BJ (cell line): ENCODE measurements around the gene RCOR1. TPM values are rescaled to one million over a fixed set of nuclear protein-coding genes. Genes with fewer than 3 reads are reported as not detected.

Experiments used
- CTCF ChIA-PET: fragments of 350-600 bp; formaldehyde crosslinking; extraction: SDS; loops from one replicate; lab custom pipeline; 2021; ENCODE audit warnings: antibody characterized with exemption, inconsistent platforms; lab: Yijun Ruan, JAX
- POLR2A ChIA-PET: fragments of 300-600 bp; sonication (Branson Sonifier 250); formaldehyde crosslinking; extraction: SDS; loops from one replicate; lab custom pipeline; 2021; ENCODE audit warnings: antibody characterized with exemption; lab: Charles Lee
- DNase-seq: peaks from one replicate; pipeline ENCODE4 v3.0.0-alpha.2; 2011; ENCODE audit warnings: low read depth
- H3K27me3 ChIP-seq: 2 replicates; pipeline ENCODE4 v1.6.0; 2011; ENCODE audit warnings: low read length; ENCODE audit not compliant: control insufficient read depth, insufficient read depth
- H3K36me3 ChIP-seq: 2 replicates; pipeline ENCODE4 v1.5.1; 2011; ENCODE audit warnings: low read length; ENCODE audit not compliant: control insufficient read depth, insufficient read depth
- H3K4me3 ChIP-seq: 2 replicates; pipeline ENCODE4 v1.5.1; 2011; ENCODE audit warnings: low read depth, mild to moderate bottlenecking, control low read depth, low read length
- polyA plus RNA-seq: library from polyadenylated mRNA; depleted of rRNA; stranded (reverse); fragments of >200 nt; gene quantifications from 2 replicates; pipeline ENCODE4 v1.2.3, GENCODE V29; 2011
- TF ChIP-seq, protein P1 (sequence below): IDR thresholded peaks from 2 replicates; pipeline ENCODE4 v1.5.1; 2011; ENCODE audit warnings: low read depth, mild to moderate bottlenecking, control low read depth, inconsistent platforms, low read length, moderate library complexity; ENCODE audit not compliant: insufficient read depth

RCOR1 gene
- polyA plus RNA-seq, 1 experiment = 7.9 TPM

DNA sequence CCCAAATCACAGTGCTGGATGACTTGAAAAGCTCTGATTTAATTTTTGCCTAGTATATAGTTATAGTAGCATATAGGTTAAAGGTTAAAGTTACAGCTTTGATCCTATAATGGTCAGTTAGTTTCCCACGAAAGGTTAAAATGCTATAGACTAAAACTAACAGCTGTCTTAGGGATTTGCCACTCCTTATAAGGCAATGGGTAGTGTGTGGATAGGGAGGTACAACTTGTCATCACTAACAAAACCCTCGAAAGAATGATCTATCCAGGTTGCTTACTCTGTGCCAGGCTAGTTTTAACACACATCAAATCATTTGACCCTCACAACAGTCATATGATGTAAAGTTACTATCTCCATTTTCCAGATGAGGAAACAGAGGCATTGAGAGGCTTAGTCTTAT, 11.7 kb downstream of the RCOR1 start:
- no peaks in the 10 kb centered on the region for H3K27me3 ChIP-seq
- no peaks in the 10 kb centered on the region for H3K36me3 ChIP-seq
- no peak for DNase-seq
- TF ChIP-seq, protein P1, sequence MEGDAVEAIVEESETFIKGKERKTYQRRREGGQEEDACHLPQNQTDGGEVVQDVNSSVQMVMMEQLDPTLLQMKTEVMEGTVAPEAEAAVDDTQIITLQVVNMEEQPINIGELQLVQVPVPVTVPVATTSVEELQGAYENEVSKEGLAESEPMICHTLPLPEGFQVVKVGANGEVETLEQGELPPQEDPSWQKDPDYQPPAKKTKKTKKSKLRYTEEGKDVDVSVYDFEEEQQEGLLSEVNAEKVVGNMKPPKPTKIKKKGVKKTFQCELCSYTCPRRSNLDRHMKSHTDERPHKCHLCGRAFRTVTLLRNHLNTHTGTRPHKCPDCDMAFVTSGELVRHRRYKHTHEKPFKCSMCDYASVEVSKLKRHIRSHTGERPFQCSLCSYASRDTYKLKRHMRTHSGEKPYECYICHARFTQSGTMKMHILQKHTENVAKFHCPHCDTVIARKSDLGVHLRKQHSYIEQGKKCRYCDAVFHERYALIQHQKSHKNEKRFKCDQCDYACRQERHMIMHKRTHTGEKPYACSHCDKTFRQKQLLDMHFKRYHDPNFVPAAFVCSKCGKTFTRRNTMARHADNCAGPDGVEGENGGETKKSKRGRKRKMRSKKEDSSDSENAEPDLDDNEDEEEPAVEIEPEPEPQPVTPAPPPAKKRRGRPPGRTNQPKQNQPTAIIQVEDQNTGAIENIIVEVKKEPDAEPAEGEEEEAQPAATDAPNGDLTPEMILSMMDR = no peak
- H3K4me3 ChIP-seq = no peak overlapping the region
- ChIA-PET POLR2A (no interaction called here), CTCF (interaction anchor here (3.5 to 3.7 kb wide), 2 partner anchors 10 to 11 kb away, joined by 13 to 17 read pairs; no protein-coding TSS in a partner anchor)

DNA sequence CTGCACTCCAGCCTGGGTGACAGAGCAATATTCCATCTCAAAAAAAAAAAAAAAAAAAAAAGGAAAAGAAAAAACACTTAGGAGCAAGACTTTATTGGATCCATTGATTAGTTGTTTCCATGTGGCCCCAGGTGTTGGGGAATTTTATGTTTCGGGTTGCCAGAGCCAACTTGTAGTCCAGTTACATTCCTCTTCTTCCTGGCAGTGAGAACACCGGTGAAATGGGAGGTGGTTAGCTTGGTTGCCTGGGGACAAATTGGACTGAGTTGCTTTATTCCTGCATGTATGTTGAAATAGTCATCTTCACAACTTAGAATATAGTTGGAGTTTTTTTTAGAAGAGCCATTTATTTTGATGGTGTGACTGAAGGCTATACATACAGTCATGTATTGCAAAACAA, 12.6 kb downstream of the RCOR1 start:
- POLR2A ChIA-PET = interaction anchor here (0.7 kb wide), 2 partner anchors 11 to 15 kb away, joined by 16 to 17 read pairs; no protein-coding TSS in a partner anchor
- TF ChIP-seq, protein P1 = no peak
- Histone ChIP-seq H3K36me3 (peaks cover 1% of the 10 kb centered on the region), H3K4me3 (no peak overlapping the region), H3K27me3 (no peaks in the 10 kb centered on the region)
- no peak for DNase-seq
- CTCF ChIA-PET = interaction anchor here (3.5 to 3.7 kb wide), 2 partner anchors 11 kb away, joined by 13 to 17 read pairs; no protein-coding TSS in a partner anchor

DNA sequence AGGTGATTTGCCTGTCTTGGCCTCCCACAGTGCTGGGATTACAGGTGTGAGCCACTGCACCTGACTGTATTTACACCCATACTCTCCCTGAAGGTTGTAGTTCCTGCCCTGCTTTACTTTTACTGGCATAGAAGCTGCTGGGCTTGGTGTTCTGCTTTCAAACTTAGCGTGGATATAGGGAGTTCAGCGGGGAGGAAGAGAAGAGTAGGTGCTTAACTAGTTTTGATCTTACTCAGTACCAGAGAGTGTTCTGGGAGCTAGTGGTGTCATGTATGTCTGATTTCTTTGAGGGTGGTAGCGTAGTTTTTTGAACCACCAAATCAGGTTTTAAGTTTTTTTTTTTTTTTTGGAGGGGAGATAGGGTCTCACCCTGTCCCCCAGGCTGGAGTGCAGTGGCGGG, 13.8 kb downstream of the RCOR1 start:
- ChIA-PET POLR2A (no interaction called here), CTCF (interaction anchor here (0.6 to 3.5 kb wide), 2 partner anchors 9 to 90 kb away, joined by 3 to 13 read pairs; no protein-coding TSS in a partner anchor)
- DNase-seq = no peak
- no peak overlapping the region for H3K4me3 ChIP-seq
- peaks cover 1% of the 10 kb centered on the region for H3K36me3 ChIP-seq
- TF ChIP-seq, protein P1 = no peak
- H3K27me3 ChIP-seq = no peaks in the 10 kb centered on the region

DNA sequence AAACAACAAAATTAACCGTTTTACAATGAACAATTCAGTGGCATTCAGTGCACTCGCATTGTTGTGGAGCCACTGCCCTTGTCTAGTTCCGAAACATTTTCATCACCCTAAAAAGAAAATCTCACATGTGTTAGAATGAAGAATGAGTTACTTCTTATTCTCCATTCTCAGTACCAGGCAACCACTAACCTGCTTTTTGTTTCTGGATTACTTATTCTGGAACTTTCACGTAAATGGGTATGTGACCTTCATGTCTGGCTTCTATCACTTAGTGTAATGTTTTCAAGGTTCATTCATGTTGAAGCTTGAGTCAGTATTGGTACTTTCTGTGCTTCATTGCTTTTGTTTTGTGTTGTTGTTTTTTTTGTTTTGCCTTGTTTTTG, 15.6 kb downstream of the RCOR1 start:
- POLR2A ChIA-PET = no interaction called here
- DNase-seq = no peak
- Histone ChIP-seq H3K36me3 (peaks cover 1% of the 10 kb centered on the region), H3K27me3 (no peaks in the 10 kb centered on the region), H3K4me3 (no peak overlapping the region)
- CTCF ChIA-PET = interaction anchor here (0.5 to 4.7 kb wide), 6 partner anchors 14 to 1463 kb away, joined by 3 to 27 read pairs (median 3); no protein-coding TSS in a partner anchor
- TF ChIP-seq, protein P1 = no peak

DNA sequence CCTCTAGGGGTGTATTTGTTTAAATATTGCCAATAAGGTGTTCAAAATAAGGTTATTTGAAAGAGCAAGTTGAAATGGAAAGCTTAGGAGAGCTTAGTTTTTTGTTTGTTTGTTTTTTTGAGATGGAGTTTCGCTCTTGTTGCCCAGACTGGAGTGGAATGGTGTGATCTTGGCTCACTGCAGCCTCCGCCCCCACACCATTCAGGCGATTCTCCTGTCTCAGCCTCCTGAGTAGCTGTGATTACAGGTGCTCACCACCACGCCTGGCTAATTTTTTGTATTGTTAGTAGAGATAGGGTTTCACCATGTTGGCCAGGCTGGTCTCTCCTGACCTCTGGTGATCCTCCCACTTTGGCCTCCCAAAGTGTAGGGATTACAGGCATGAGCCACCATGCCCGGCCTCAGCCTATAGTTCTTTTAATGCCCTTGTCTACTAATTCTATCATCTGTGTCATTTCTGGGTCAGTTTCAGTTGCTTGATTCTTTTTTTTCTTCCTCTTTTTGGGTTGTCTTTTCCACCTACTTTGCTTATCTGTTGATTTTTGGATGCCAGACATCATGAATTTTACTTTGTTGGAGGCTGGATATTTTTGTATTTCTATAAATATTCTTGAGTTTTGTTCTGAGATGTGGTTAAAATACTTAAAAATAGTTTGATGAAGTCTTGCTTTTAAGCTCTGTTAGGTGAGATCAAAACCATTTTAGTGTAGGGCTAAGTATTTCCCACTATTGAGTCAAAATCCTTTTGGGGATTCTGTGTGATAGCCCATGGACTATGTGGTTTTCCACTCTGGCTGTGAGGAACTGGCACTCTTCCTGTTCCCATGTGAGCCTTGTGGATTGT, 18.7 kb downstream of the RCOR1 start:
- Histone ChIP-seq H3K4me3 (no peak overlapping the region), H3K36me3 (peaks cover 1% of the 10 kb centered on the region), H3K27me3 (no peaks in the 10 kb centered on the region)
- DNase-seq = no peak
- CTCF ChIA-PET = interaction anchor here (0.7 to 4.7 kb wide), 2 partner anchors 17 to 120 kb away, joined by 3 to 27 read pairs; no protein-coding TSS in a partner anchor
- POLR2A ChIA-PET = no interaction called here
- TF ChIP-seq, protein P1 = no peak
